GM21447 (cell line): ENCODE results near the gene ARNT2.
"Not testable (repeated sequence)": the region's sequence is repeated elsewhere in the genome, so short reads cannot be mapped to it uniquely, and the experiment has no call there.

Source experiments
- ATAC-seq: cut with Tn5 transposase; IDR thresholded peaks from one replicate; pipeline ENCODE4 v1.9.1; 2021; ENCODE audit not compliant: unreplicated experiment

The ARNT2 gene

DNA sequence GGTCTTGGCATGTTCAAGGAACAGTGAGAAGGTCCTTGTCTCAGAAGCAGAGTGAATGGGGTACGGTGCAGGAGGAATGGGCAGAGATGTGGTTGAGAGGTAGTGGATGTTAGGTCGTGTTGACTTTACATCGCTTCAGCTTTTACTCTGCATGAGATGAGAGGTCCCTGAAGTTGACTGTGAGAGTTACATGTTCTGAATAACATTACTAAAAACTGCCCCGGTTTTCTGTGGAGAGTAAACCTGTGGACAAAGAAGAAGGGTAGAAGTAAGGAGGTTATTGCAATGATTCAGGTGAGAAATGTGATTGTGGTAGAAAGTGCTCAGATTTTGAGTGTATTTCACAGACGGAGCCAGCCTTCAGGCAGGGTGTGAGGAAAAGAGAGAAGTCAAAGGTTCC, 105.6 kb downstream of the ARNT2 start:
- ATAC-seq = no peak

DNA sequence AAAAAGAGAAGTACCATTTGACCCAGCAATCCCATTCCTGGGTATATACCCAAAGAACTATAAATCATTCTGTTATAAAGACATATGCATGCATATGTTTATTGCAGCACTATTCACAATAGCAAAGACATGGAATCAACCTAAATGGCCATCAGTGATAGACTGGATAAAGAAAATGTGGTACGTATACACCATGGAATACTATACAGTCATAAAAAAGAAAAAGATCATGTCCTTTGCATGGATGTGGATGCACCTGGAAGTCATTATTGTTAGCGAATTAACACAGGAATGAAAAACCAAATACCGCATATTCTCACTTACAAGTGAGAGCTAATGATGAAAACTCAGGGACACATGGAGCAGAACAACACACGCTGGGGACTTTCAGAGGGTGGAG, 106.8 kb downstream of the ARNT2 start:
- ATAC-seq = not testable (repeated sequence)

DNA sequence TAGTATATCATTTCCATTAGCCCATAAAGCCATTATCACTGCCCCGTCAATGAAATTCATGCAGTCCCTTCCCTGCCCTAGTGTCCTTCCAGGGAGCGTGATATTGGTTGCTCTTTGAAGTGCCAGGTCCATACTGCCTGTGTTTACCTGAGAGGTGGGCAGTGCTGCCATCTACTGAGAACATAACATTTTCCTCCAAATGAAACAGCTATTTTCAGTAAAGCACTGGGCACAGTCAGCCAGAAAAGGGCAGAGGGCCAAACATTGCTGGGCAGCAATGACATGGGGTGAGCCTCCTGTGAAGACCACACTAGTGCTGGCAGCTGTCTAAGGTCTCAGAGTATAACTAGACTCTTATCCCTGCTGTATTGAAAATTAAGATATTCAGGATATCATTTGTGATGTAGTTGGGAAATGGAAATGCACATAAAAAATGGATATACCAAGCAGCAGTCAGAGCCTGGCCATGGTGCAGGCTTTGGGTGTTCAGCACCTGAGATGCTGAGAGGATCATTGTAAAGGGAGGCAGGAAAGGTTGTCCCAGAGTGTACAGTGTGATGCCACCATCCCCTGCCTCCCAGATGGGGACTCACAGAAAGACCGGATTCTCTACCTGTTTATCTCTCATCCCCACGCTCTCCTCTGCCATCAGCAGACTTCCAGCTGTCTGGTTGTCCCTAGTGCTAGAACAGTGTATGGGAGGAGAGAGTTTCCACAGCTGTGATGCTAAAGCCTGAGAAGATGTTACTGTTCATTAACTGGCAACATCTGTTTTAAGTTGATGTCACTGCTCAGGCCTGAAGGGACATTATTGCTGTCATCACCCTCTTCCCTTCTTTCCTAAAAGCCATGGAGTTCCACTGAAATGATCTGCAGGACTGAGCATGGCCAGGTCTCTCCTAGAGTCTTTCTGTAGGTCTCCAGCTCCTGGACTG, 108.8 kb downstream of the ARNT2 start:
- no peak for ATAC-seq

DNA sequence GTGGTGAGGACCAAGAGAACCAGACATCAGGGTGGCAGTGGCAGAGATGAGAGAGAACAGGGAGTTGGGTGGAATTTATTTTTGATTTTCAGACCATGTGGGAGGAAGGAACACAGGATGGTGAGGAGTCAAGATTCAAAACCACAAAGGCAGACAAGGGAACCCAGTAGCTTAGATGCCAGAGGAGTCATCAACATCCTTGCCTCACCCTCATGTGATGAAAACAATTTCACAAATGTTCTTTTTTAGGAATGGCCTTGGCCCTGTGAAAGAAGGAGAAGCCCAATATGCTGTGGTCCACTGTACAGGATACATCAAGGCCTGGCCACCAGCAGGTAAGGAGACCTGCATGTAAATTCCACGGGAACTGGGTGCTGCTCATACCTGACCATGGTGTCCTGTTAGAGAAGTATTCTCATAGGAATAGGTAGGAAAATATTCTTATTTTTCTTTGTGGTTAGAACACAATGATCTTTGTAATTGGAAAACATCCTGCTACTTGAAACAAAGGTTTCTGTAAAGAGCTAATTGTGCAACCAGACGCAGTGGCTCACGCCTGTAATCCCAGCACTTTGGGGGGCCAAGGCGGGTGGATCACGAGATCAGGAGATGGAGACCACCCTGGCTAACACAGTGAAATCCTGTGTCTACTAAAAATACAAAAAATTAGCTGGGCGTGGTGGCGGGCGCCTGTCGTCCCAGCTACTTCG, 110.0 kb downstream of the ARNT2 start:
- no peak for ATAC-seq

DNA sequence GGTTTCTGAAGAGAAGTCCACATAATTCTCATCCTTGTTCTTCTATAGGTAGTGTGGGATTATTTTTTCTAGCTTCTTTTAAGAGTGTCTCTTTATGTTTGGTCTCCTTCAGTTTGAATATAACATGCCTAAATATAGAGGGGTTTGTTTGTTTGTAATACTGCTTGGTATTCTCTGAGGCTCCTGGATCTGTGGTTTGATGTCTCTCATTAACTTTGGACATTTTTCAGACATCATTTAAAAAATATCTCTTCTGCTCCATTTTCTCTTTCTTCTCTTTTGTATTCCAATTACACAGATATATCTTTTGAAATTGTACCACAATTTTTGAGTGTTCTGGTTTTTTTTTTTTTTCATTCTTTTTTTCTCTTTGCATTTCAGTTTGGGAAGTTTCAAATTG, 113.1 kb downstream of the ARNT2 start:
- ATAC-seq = no peak

DNA sequence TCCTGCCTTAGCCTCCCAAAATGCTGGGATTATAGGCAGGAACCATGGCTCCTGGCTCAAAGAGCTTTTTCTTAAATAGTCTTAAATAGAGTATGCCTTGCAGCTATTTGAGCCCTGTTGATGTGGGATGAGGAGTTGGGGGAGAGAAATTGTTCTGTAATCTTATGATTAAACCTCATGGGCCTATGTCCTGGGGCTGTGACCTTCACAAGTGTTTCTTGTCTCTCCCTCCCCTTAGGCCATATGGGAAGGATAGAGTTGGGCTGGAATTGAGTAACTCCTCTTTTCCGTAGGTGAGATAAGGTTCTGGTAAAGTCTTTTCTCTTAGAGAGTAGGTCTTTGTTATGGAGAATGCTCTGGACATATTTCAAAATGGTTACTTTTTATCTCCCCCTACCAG, 114.3 kb downstream of the ARNT2 start:
- ATAC-seq = no peak

DNA sequence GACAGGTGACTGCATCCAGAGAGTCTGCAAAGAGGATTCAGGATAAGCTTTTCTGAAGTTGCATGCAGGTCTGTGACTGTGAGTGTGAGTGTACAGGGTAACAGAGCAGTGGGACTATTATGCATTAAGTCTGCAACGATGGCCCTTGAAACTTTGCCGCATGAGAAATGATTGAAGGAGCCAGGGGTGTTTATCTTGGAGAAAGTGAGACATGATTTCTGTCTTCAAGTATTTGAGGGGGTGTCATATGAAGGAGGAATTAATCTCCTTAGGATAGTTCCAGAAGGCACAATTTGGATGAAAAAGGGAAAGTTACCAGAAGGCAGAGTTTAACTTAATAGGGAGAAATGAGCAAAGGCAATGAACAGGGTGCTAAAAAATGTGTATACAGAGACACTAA, 119.6 kb downstream of the ARNT2 start:
- no peak for ATAC-seq

DNA sequence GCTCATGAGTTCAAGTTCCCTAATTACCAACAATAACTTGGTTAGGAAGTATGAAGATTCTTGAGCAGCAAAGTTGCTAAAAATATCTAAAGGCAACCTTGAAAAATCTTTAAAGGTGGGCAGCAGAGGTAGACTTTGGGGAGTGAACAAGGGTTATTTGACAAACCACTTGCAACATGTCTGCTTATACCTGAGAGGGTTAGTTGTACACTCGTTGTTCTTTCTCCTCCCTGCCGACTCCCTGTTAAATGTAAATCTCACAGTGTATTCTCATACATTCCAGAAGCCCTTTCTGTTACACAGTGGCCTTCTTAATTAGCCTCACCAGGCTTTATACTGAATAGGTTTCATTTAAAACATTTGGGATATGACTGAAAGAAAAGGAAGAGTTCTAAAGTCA, 121.7 kb downstream of the ARNT2 start:
- no peak for ATAC-seq

DNA sequence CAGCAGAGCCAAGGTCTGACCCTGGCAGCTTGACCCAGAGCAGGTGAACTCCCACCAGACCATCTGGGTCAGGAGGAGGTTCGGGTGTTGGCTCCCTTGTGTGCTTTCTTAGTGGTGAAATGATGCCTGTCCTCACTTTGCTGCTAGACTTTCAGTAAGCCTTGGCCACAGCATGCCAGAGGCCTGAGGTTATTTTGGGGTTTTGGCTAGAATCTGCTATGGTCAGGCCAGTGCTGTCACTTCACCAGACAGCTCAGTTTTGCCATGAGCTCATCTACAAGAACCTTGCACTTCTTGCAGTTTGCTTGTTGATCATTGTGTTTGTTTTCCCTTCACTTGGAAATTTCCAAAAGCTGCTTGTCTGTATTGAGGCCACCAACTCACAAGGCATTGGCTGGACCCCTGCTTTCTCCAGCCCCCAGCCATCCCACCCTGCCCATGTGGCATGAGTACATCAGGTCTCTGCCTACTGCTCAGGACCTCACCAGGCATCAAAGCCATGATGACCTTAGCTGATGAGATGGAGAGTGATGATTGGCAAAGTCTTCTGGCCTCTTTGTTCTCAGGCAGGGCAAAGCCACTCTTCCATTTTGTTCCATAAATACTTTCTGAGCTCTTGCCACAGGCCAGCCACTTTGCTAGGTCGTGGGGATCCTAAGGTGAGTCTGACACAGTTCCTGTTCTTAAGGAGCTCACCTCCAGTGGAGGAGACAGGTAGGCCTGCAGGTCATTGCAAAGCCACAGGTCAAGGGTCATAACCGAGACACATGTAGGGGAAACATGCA, 122.6 kb downstream of the ARNT2 start:
- ATAC-seq = no peak

DNA sequence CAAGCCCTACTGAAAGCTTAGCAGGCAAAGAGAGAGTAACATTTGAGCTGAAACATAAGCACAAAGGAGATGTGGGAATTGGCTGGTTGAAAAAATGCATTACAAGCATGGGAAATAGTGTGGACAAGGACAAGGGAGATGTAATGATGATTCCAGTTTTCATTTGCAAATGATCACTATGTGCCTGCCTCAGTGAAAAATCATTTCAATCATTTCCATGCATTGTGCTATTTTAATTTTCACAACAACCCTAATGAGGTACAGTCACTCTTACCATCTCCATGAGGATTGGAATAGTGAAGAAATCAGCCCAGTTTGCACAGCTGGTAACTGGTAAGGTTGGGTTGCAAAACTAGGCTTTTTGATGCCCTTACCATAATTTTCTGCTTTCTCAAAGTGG, 123.2 kb downstream of the ARNT2 start:
- no peak for ATAC-seq

DNA sequence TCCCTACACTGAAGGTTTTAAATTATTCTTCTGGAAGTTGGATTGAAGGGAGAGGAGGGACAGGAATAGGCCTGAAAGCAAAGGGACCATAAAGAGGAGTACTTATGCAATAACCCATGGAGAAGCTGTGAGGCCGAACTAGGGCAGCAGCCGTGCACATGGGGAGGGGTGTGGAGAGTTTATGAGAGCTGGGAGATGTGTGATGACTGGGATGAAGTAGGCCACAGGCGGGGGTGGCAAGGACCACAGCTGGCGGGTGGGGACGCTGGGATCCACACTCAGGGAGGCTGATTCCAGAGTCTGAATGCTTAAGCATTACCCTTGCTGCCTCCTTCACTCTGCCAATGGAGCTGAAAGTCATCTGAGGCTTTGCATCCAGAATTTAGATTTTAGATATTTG, 123.8 kb downstream of the ARNT2 start:
- ATAC-seq = no peak

DNA sequence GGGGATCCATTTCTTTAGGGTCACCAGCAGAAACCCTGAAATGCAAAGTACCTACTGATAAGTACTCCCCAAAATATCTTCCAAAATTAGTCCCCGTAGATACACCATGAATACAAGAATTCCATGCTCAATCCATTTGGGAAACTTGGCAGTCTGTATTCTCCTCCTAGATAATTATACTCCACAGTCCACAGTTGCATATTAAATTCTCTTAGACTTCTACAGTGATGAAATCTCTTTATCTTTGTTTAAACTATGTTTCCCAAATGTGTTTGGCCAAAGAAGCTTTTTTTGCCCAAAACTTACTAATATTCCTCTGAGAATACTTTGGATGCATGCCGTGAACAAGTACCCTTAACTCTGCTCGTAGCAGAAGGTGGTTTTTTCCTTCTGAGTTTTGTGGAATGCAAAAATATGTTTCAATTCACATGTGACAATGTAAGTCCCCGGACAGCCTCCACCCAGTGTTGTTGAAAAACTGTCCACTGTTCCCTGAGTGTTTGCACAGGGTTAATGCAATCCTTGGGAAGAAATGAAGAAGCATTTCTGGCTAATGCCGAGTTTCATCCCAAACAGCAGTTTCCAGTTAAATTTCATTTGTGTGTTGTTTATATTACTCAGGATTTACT, 126.7 kb downstream of the ARNT2 start:
- no peak for ATAC-seq

DNA sequence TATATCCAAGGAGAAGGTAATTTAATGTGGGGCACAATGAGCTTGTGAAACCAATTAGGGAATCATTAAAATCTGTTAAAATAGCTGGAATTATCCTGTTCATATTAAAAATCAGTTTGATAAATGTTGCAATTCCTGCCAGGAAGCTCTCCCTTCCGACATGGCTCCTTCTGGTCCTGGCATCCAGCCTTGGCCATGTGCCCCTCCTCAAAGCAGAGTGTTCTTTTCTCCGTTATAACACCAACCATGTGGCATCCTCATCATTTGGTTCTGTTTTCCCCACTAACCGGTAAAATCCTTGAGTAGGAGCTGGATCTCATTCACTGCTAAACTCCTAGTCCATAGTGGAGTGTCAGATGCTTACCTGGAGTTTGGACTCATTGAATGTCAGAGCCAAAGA, 127.2 kb downstream of the ARNT2 start:
- ATAC-seq = no peak

DNA sequence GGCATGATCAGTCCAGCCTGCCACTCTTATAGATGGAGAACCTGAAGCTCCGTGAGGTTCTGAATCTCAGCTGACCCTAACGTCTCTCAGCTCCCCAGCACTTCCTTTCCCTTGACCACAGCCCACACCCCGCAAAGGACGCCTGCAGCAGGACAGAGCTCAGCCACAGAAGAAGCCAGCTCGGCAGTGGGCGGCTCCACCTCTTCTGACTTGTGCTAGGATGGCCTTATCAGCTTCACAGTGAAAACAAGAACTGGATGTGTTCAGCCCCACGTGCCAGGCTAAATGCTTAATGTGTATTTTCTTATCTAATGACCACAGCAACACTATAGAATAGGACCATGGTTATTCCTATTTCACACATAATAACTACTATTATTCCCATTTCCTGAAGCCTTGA, 127.6 kb downstream of the ARNT2 start:
- no peak for ATAC-seq

DNA sequence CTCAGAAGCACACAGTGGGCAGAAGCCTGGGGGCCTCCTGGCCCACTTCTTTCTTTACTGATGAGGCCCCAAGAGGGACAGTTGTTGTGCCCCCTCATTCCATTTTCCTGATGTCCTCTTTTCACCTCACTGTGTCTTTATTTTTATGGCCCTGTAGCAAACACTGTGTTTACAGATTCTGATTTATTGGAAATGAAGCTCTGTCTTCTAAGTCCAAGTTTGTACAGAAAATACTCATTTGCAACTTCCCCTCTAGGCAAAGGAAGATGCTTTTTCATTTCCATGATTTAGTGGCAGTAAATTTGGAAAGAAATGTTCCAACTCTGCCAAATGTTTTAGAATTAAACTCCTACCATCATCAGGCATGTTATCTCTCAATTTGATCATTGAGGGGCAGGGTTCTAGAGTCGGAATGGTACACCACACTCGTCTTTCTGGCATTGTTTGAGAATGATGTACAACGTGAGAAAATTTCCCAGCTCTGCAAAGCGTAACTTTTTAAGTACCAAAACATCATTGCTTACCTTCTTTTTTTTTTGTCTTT, 129.7 kb downstream of the ARNT2 start:
- ATAC-seq = no peak

DNA sequence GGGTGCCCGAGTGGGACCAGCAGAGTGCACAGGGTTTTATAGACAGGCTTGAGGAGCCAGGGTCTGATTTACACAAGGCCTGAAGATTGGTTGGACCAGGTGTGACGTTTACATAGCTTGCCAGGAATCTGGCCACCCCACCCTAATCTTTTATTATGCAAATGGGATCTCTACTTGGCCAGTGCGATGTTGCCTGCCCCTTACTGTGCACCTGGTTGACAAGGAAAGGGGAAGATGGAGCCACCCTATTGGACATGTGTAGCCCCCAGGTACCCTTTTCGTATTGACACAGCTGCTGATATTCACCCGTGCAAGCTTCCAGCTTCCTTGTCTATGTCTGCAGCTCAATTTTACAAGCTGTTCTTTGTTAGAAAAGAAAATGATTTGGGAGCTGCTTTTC, 132.0 kb downstream of the ARNT2 start:
- no peak for ATAC-seq

DNA sequence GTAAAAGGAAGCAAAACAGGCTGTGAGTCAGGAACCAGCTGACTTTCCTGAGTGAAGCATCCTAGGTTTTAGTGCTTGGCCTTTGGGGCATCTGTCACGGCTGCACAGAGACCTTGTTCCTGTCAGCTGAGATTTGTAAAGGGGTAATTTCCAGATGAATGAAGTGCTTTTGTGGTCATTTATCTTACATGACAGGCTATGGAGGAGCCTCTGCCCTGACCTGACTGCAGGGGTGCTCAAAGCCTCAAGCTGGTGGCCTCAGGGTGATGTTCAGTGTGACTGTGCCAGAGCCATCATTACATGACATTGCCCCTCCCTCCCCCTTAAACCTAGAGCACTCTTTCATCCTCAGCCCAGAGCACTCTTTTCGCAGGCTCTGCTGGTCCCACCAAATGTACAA, 132.5 kb downstream of the ARNT2 start:
- ATAC-seq = no peak

DNA sequence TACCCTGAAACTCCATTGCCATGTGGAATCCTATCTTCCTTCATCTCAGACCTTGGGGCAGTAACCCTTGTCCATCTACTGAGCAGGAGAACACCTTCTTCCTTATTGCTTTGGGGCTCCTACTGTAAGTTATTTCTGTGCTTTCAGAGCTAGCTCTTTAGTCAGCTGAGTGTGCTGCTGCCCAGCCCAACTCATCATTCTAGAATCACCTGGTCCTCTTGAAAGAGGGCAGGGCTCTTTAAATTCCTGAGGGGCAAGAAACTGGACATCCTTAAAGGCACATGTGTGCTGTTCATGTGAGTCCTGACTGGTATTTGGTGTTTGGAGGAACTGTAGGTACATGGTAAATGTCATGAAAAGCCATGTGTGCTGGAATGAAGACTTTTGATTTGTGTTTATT, 140.9 kb downstream of the ARNT2 start:
- ATAC-seq = no peak

DNA sequence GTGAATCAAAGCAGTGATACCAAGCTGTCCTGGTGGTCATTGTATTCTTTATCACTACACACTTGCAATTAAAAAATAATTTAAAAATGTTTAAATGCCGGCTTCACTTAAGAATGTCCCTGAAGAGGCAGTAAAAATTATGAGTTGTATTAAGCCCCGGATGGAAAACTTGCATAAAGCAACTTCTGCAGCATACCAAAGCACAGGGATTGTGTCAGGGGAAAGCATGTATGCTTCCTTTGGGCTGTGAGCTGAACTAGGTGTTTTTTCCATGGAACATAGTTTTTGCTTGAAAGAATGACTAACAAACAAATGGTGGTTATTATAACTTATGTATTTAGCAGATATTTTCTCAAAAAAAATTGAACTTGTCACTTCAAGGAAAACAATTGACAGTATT, 143.1 kb downstream of the ARNT2 start:
- ATAC-seq = no peak

DNA sequence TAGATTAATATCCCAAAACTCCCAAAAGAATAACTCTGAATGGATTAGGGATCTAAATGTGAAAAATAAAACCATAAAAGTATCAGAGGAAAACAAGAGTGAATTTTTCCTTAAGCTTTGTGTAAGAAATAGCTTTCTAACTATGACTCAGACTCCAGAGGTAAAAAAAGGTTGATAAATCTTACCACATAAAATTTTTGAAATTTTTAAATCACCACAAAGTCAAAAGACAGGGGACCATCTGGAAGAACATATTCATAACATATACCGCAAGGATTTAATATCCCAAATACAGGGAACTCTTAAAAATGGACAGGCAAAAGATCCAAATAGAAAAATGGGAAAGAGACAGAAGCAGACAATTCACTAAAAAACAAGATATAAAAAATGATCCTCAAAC, 145.0 kb downstream of the ARNT2 start:
- ATAC-seq = no peak

DNA sequence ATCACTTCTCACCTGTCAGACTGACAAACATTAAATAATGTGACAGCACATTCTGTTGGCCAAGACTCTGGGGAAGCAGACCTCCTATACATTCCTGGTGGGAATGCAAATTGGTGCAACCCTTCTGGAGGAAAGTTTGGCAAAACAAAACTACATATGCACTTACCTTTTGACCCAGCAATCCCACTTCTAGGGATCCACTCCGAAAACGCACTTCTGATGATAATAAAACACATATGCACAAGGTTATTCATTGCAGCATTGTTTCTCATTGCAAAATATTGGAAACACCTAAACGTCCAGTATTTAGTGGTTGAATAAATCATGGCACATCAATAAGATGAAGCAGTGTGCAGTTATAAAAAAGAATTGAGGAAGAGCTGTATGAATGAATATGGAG, 145.5 kb downstream of the ARNT2 start:
- ATAC-seq = no peak
